ENCODE measurements around the gene CPSF4L. TPM values are rescaled to one million over a fixed set of nuclear protein-coding genes. Genes with fewer than 3 reads are reported as not detected.

CPSF4L gene
- total RNA-seq, 2 experiments from 2014 or later: not detected

DNA sequence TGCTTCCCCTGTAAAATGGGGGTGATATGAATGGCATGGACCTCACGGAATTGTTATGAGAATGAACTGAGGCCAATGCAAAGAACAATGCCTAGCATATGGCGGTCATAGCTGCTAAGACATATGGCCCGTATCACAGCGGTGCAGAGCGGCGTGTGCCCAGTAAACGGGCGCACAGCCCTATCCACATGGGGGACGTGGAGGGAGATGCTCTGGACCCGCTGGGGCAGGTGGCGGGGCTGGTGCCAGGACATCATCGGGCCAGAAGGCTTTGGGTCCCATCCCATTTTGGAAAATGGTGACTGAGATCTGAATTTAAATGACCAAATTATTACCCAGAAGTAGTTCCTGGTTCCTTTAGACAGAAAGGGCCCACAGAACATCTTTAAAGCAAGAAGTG is 18.5 kb upstream of the CPSF4L start:
- ChIA-PET POLR2A (no interaction called here), CTCF (ENCODE audit: unreplicated experiment) (no interaction called here)
- Histone ChIP-seq H3K36me3 (ENCODE audit: insufficient read depth, low read length) (no peaks in the 10 kb centered on the region), H4K20me1 (ENCODE audit: insufficient read depth, low read length) (no peaks in the 10 kb centered on the region), H3K79me2 (ENCODE audit: insufficient read depth, low read depth, low read length) (no peaks in the 10 kb centered on the region), H3K4me3 (ENCODE audit: low read depth, low read length, poor library complexity, severe bottlenecking) (no peak overlapping the region), H3K4me1 (ENCODE audit: insufficient read depth, low read length, poor library complexity, severe bottlenecking) (no peaks in the 10 kb centered on the region), H3K4me2 (ENCODE audit: low read length) (no peak overlapping the region), H3K27ac (ENCODE audit: low read depth, low read length, poor library complexity, severe bottlenecking) (no peak overlapping the region), H3K9me2 (ENCODE audit: insufficient read depth, low read length) (no peaks in the 10 kb centered on the region), H2AFZ (ENCODE audit: low read length) (no peak overlapping the region), H3K9me3 (ENCODE audit: low read length) (no peaks in the 10 kb centered on the region)
- TF ChIP-seq EZH2phosphoT487 (IDR thresholded peaks at IDR 0.05; ENCODE audit: borderline replicate concordance, low read depth, low read length): no peak
- TF ChIP-seq, protein P1, sequence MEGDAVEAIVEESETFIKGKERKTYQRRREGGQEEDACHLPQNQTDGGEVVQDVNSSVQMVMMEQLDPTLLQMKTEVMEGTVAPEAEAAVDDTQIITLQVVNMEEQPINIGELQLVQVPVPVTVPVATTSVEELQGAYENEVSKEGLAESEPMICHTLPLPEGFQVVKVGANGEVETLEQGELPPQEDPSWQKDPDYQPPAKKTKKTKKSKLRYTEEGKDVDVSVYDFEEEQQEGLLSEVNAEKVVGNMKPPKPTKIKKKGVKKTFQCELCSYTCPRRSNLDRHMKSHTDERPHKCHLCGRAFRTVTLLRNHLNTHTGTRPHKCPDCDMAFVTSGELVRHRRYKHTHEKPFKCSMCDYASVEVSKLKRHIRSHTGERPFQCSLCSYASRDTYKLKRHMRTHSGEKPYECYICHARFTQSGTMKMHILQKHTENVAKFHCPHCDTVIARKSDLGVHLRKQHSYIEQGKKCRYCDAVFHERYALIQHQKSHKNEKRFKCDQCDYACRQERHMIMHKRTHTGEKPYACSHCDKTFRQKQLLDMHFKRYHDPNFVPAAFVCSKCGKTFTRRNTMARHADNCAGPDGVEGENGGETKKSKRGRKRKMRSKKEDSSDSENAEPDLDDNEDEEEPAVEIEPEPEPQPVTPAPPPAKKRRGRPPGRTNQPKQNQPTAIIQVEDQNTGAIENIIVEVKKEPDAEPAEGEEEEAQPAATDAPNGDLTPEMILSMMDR (conservative IDR thresholded peaks at IDR 0.05; ENCODE audit: low read length): no peak
- BruUV-seq (replicated peaks): no TSS peak
- intact Hi-C loops (cut with micrococcal nuclease; ENCODE audit: unreplicated experiment): no loop called here
- no peak for DNase-seq (ENCODE audit: low spot score)

DNA sequence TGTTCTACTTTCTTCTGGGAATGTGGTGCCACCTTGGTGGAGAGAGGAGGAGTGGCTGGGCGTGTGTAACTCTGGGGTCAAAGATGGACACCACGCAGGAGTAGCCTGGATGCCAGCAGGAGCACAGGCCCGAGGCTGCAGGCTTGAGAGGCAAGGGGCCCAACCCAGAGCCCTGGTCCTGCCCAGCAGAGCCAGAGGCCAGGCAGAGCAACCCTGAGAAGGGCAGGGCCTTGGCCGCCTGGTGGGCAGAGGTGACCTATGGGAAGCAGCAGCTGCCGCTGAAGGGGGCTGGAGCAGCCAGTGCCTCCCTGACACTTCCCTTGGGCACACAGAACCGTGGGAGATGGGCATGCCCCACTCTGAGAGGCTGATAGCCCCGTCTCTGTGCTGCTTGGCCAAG is 18.0 kb upstream of the CPSF4L start:
- Histone ChIP-seq H3K4me2 (ENCODE audit: low read length) (no peak overlapping the region), H3K36me3 (ENCODE audit: insufficient read depth, low read length) (no peaks in the 10 kb centered on the region), H3K4me3 (ENCODE audit: low read depth, low read length, poor library complexity, severe bottlenecking) (no peak overlapping the region), H3K9me3 (ENCODE audit: low read length) (no peaks in the 10 kb centered on the region), H2AFZ (ENCODE audit: low read length) (no peak overlapping the region), H3K79me2 (ENCODE audit: insufficient read depth, low read depth, low read length) (no peaks in the 10 kb centered on the region), H4K20me1 (ENCODE audit: insufficient read depth, low read length) (no peaks in the 10 kb centered on the region), H3K27ac (ENCODE audit: low read depth, low read length, poor library complexity, severe bottlenecking) (no peak overlapping the region), H3K9me2 (ENCODE audit: insufficient read depth, low read length) (no peaks in the 10 kb centered on the region), H3K4me1 (ENCODE audit: insufficient read depth, low read length, poor library complexity, severe bottlenecking) (no peaks in the 10 kb centered on the region)
- no TSS peak for BruUV-seq (replicated peaks)
- POLR2A ChIA-PET: no interaction called here
- DNase-seq (ENCODE audit: low spot score): no peak
- CTCF ChIA-PET (ENCODE audit: unreplicated experiment): no interaction called here
- intact Hi-C loops (cut with micrococcal nuclease; ENCODE audit: unreplicated experiment): no loop called here
- TF ChIP-seq, protein P1 (conservative IDR thresholded peaks at IDR 0.05; ENCODE audit: low read length): no peak
- TF ChIP-seq EZH2phosphoT487 (IDR thresholded peaks at IDR 0.05; ENCODE audit: borderline replicate concordance, low read depth, low read length): no peak

DNA sequence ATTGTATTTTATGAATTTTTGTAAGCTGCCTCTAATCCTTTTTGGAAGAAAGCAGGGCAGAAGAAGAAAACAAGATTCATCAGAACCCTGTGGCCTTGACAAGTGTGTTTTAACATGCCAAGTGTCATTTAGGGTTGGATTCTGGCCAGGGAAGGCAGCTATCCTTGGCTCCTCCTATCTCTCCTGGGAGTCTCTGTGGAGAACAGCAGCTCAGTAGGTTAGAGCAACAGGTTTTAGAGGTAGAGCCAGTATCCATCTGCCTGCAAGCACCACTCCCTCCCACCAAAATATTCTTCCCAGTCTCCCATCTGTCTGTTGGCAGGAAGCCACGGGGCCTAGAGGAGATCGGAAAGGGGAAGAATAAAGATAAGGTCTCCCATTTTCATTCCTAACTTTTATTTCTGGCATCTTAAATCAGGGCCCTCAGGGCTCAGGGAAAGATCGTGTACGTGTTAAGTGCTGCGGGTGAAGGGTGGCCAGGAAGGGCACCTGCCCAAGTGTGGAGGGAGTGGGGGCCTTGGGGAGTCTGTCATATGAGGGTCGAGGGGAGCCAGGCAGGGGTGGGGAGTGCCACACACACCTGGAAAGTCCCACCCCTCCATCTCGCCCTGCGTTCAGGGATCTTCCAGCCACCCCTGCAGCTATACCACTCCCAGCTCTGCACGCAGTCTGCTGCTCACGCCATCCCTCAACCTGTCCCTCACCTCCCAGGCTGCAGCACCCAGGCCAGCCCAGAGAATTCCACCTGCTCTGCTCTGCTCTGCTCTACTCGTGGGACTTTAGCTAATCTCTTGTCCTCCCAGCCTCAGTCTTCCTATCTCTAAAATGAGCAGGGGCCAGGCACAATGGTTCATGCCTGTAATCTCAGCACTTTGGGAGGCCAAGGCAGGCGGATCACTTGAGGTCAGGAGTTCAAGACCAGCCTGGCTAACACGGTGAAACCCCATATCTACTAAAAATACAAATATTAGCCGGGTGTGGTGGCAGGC is 17.1 kb upstream of the CPSF4L start:
- intact Hi-C loops (cut with micrococcal nuclease; ENCODE audit: unreplicated experiment): no loop called here
- Histone ChIP-seq H3K9me2 (ENCODE audit: insufficient read depth, low read length) (no peaks in the 10 kb centered on the region), H3K4me1 (ENCODE audit: insufficient read depth, low read length, poor library complexity, severe bottlenecking) (no peaks in the 10 kb centered on the region), H3K27ac (ENCODE audit: low read depth, low read length, poor library complexity, severe bottlenecking) (no peak overlapping the region), H3K36me3 (ENCODE audit: insufficient read depth, low read length) (no peaks in the 10 kb centered on the region), H2AFZ (ENCODE audit: low read length) (no peak overlapping the region), H3K4me3 (ENCODE audit: low read depth, low read length, poor library complexity, severe bottlenecking) (no peak overlapping the region), H3K4me2 (ENCODE audit: low read length) (no peak overlapping the region), H3K9me3 (ENCODE audit: low read length) (no peaks in the 10 kb centered on the region), H4K20me1 (ENCODE audit: insufficient read depth, low read length) (no peaks in the 10 kb centered on the region), H3K79me2 (ENCODE audit: insufficient read depth, low read depth, low read length) (no peaks in the 10 kb centered on the region)
- POLR2A ChIA-PET: interaction anchor here (0.6 to 1.1 kb wide), 2 partner anchors 12 to 13 kb away, joined by 3 to 7 read pairs; no protein-coding TSS in a partner anchor
- no peak for TF ChIP-seq EZH2phosphoT487 (IDR thresholded peaks at IDR 0.05; ENCODE audit: borderline replicate concordance, low read depth, low read length)
- TF ChIP-seq, protein P1 (conservative IDR thresholded peaks at IDR 0.05; ENCODE audit: low read length): no peak
- CTCF ChIA-PET (ENCODE audit: unreplicated experiment): no interaction called here
- no peak for DNase-seq (ENCODE audit: low spot score)
- no TSS peak for BruUV-seq (replicated peaks)

Measured in OCI-LY7 (cell line).